GM19043 (cell line): ENCODE results near the gene RPTOR.
"Not testable (repeated sequence)": the region's sequence is repeated elsewhere in the genome, so short reads cannot be mapped to it uniquely, and the experiment has no call there.

Experiments used
- ATAC-seq: cut with Tn5 transposase; IDR thresholded peaks from one replicate; pipeline ENCODE4 v1.9.1; 2021; ENCODE audit warnings: low read depth; ENCODE audit not compliant: unreplicated experiment

RPTOR gene

GRCh38 chr17:80803451-80804428 is 259.1 kb downstream of the RPTOR start:
- no peak for ATAC-seq

- no peak for ATAC-seq
Measured at GRCh38 chr17:80804466-80804865, 259.8 kb downstream of the RPTOR start.

GRCh38 chr17:80805032-80805751 is 260.6 kb downstream of the RPTOR start:
- no peak for ATAC-seq

GRCh38 chr17:80807014-80807413 is 262.4 kb downstream of the RPTOR start:
- no peak for ATAC-seq

- no peak for ATAC-seq
Measured at GRCh38 chr17:80807882-80808281, 263.2 kb downstream of the RPTOR start.

GRCh38 chr17:80811181-80812105 is 266.8 kb downstream of the RPTOR start:
- ATAC-seq: no peak

GRCh38 chr17:80812362-80813088 is 267.9 kb downstream of the RPTOR start:
- no peak for ATAC-seq

GRCh38 chr17:80813318-80813717 is 268.7 kb downstream of the RPTOR start:
- ATAC-seq: no peak

GRCh38 chr17:80814491-80814890 is 269.9 kb downstream of the RPTOR start:
- ATAC-seq: no peak

- ATAC-seq: no peak
Measured at GRCh38 chr17:80815151-80815681, 270.6 kb downstream of the RPTOR start.

GRCh38 chr17:80815718-80816117 is 271.1 kb downstream of the RPTOR start:
- not testable (repeated sequence) for ATAC-seq

- no peak for ATAC-seq
Measured at GRCh38 chr17:80816241-80817103, 271.8 kb downstream of the RPTOR start.

- no peak for ATAC-seq
Measured at GRCh38 chr17:80817321-80817845, 272.7 kb downstream of the RPTOR start.

GRCh38 chr17:80817861-80818260 is 273.2 kb downstream of the RPTOR start:
- ATAC-seq: no peak

- no peak for ATAC-seq
Measured at GRCh38 chr17:80818871-80819270, 274.2 kb downstream of the RPTOR start.

- ATAC-seq: no peak
Measured at GRCh38 chr17:80819422-80820164, 275.0 kb downstream of the RPTOR start.

- ATAC-seq: no peak
Measured at GRCh38 chr17:80820331-80820730, 275.7 kb downstream of the RPTOR start.

GRCh38 chr17:80821546-80821945 is 276.9 kb downstream of the RPTOR start:
- no peak for ATAC-seq
